Ectodermal cell (in vitro differentiated cells): Measurements from ENCODE around the gene CDH26.
"Not testable (repeated sequence)": the region's sequence is repeated elsewhere in the genome, so short reads cannot be mapped to it uniquely, and the experiment has no call there.

Experiments used
- H3K27ac ChIP-seq: 2 replicates; pipeline ENCODE4 v1.7.0; 2013; ENCODE audit warnings: mild to moderate bottlenecking, low read depth, low read length; ENCODE audit not compliant: insufficient read depth, poor library complexity, severe bottlenecking
- H3K27me3 ChIP-seq: 2 replicates; pipeline ENCODE4 v1.7.0; 2013; ENCODE audit warnings: mild to moderate bottlenecking, low read length; ENCODE audit not compliant: insufficient read depth, control insufficient read depth, poor library complexity, severe bottlenecking
- H3K36me3 ChIP-seq: one replicate; pipeline ENCODE4 v1.7.0; 2013; ENCODE audit warnings: low read length; ENCODE audit not compliant: control insufficient read depth, insufficient read depth
- H3K4me1 ChIP-seq: one replicate; pipeline ENCODE4 v1.7.0; 2013; ENCODE audit warnings: low read length; ENCODE audit not compliant: control insufficient read depth, insufficient read depth
- H3K4me3 ChIP-seq: 2 replicates; pipeline ENCODE4 v1.7.0; 2013; ENCODE audit warnings: low read depth, low read length, control low read depth; ENCODE audit not compliant: insufficient read depth
- H3K9me3 ChIP-seq: 2 replicates; pipeline ENCODE4 v1.7.0; 2013; ENCODE audit warnings: mild to moderate bottlenecking, low read length, moderate library complexity; ENCODE audit not compliant: control insufficient read depth
- WGBS, 2 experiments: methylation state at CpG; one replicate each; pipeline ENCODE4 v1.1.7; 2013; ENCODE audit warnings: missing lambda C conversion rate in 2 of 2; 5-methylcytosine and 5-hydroxymethylcytosine counted together

The CDH26 gene

GRCh38 chr20:60040471-60041162 lies 82.4 kb downstream of the CDH26 start:
- no peaks in the 10 kb centered on the region for H3K27me3 ChIP-seq
- no peaks in the 10 kb centered on the region for H3K4me1 ChIP-seq
- H3K4me3 ChIP-seq, result no peak overlapping the region
- H3K9me3 ChIP-seq, result no peaks in the 10 kb centered on the region
- WGBS, 2 experiments, result 96 to 97% methylated on average over 8 of the region's 8 CpGs
- no peaks in the 10 kb centered on the region for H3K36me3 ChIP-seq
- no peak overlapping the region for H3K27ac ChIP-seq

- H3K27ac ChIP-seq, H3K4me1 ChIP-seq, H3K27me3 ChIP-seq, H3K4me3 ChIP-seq, H3K36me3 ChIP-seq, H3K9me3 ChIP-seq: not testable (repeated sequence)
- 72 to 76% methylated on average over 5 to 8 of the region's 8 CpGs for WGBS, 2 experiments
These were observed 83.4 kb downstream of the CDH26 start for GRCh38 chr20:60041436-60042165.

GRCh38 chr20:60043435-60043834 lies 85.2 kb downstream of the CDH26 start:
- no peaks in the 10 kb centered on the region for H3K27me3 ChIP-seq
- H3K36me3 ChIP-seq, result no peaks in the 10 kb centered on the region
- H3K27ac ChIP-seq, result no peak overlapping the region
- 92 to 93% methylated on average over 2 to 3 of the region's 3 CpGs for WGBS, 2 experiments
- no peaks in the 10 kb centered on the region for H3K4me1 ChIP-seq
- H3K4me3 ChIP-seq, result no peak overlapping the region
- H3K9me3 ChIP-seq, result no peaks in the 10 kb centered on the region

- 74 to 81% methylated on average over 4 of the region's 4 CpGs for WGBS, 2 experiments
- Histone ChIP-seq H3K27me3 (no peaks in the 10 kb centered on the region), H3K9me3 (no peaks in the 10 kb centered on the region), H3K27ac (no peak overlapping the region), H3K4me1 (no peaks in the 10 kb centered on the region), H3K4me3 (no peak overlapping the region), H3K36me3 (no peaks in the 10 kb centered on the region)
These were observed 87.8 kb downstream of the CDH26 start for GRCh38 chr20:60046011-60046413.

GRCh38 chr20:60046436-60046835 lies 88.2 kb downstream of the CDH26 start:
- whole genome bisulfite sequencing, 2 experiments, result 93 to 100% methylated on average over 2 of the region's 2 CpGs
- Histone ChIP-seq H3K4me3 (no peak overlapping the region), H3K9me3 (no peaks in the 10 kb centered on the region), H3K27ac (no peak overlapping the region), H3K4me1 (no peaks in the 10 kb centered on the region), H3K27me3 (no peaks in the 10 kb centered on the region), H3K36me3 (no peaks in the 10 kb centered on the region)

GRCh38 chr20:60046860-60047259 lies 88.6 kb downstream of the CDH26 start:
- 93% methylated on average over 8 of the region's 8 CpGs for WGBS, 2 experiments
- no peaks in the 10 kb centered on the region for H3K36me3 ChIP-seq
- no peaks in the 10 kb centered on the region for H3K4me1 ChIP-seq
- H3K9me3 ChIP-seq, result no peaks in the 10 kb centered on the region
- no peak overlapping the region for H3K27ac ChIP-seq
- no peak overlapping the region for H3K4me3 ChIP-seq
- no peaks in the 10 kb centered on the region for H3K27me3 ChIP-seq

- Histone ChIP-seq H3K27ac (no peak overlapping the region), H3K4me3 (no peak overlapping the region), H3K4me1 (no peaks in the 10 kb centered on the region), H3K9me3 (no peaks in the 10 kb centered on the region), H3K36me3 (no peaks in the 10 kb centered on the region), H3K27me3 (no peaks in the 10 kb centered on the region)
- WGBS, 2 experiments, result 94 to 97% methylated on average over 11 of the region's 11 CpGs
These were observed 90.7 kb downstream of the CDH26 start for GRCh38 chr20:60048634-60049521.

GRCh38 chr20:60049601-60050000 lies 91.4 kb downstream of the CDH26 start:
- Histone ChIP-seq H3K36me3 (no peaks in the 10 kb centered on the region), H3K9me3 (no peaks in the 10 kb centered on the region), H3K27ac (no peak overlapping the region), H3K27me3 (no peaks in the 10 kb centered on the region), H3K4me3 (no peak overlapping the region), H3K4me1 (no peaks in the 10 kb centered on the region)
- 93 to 97% methylated on average over 5 of the region's 5 CpGs for WGBS, 2 experiments

GRCh38 chr20:60050193-60050947 lies 92.1 kb downstream of the CDH26 start:
- 86 to 89% methylated on average over 13 of the region's 13 CpGs for WGBS, 2 experiments
- H3K9me3 ChIP-seq, result no peaks in the 10 kb centered on the region

More at GRCh38 chr20:60050193-60050947, 92.1 kb downstream of the CDH26 start:
- no peak overlapping the region for H3K4me3 ChIP-seq
- no peaks in the 10 kb centered on the region for H3K4me1 ChIP-seq
- no peak overlapping the region for H3K27ac ChIP-seq
- no peaks in the 10 kb centered on the region for H3K27me3 ChIP-seq
- no peaks in the 10 kb centered on the region for H3K36me3 ChIP-seq
